DMS 273 (cell line): ENCODE measurements around the gene RAET1E.
"Not testable (repeated sequence)": the region's sequence is repeated elsewhere in the genome, so short reads cannot be mapped to it uniquely, and the experiment has no call there.

Experiments used
- DNase-seq: peaks from one replicate; lab custom pipeline; 2025; ENCODE audit not compliant: unreplicated experiment; lab: John Stamatoyannopoulos, UW

The RAET1E gene, protein sequence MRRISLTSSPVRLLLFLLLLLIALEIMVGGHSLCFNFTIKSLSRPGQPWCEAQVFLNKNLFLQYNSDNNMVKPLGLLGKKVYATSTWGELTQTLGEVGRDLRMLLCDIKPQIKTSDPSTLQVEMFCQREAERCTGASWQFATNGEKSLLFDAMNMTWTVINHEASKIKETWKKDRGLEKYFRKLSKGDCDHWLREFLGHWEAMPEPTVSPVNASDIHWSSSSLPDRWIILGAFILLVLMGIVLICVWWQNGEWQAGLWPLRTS

DNA sequence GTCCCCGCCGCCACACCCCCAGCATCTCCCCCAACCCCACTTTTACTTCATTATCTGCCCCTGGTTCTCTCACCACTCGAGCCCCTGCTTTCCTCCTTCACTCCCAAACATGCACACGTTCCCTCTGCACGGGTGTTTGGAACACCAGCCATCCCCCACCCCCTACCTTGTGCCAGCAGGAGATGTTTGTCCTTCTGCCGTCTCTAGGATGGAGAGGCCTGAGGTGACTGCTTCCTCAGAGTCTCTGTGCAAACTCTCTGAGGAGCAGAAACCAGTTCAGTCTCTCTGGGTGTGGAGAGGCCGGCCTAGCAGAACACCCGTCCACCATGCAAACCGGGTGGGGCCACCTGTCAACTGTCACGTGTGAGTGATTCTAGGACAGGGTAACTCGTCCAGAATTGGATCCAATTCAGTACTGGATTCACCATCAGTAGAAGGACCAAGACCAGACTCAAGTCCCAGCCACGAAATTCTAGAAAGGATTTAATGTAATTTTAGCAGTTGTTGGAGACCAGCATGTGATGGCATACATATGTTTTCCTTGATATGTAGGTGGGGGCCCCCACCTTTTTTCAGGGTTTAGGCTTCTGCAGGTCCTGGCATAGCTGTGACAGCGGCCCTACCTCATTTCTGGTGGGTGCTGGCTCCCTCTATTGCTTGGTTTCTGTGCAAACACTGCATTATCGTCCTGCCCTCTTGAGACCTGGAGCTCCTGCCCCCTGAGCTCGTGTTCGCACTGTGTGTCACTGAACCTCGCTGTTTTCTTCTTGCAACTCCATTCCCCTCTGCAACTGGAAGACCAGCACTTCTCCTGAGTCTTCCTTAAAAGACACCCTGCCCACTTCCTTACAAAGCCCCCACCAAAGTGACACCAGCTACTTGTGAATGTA is at the start of gene RAET1E:
RAET1E (minus strand) TSS at position 259 of the 890 bp plus-strand sequence. CDS start 7,212 bp downstream, outside the sequence.
- peak; percentile 18 for DNase-seq

DNA sequence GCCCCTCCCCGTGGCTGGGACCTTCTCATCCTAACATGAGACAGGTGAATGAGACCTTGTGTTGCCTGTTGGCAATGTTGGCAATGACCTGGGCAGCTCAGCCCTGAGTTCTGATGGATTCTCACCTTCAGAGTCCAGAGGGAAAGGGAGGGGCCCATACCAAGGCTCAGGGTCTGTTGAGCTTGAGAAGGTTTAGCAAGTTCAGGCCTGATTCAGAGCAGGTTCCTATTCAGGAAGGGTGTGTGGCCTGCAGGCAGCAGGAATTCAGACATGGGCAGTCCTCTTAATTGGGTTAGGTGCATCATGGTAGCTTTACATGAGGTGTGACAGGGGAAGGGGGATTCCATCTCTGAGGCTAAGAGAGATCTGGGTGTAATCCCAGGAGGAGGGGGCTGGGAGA is 49.6 kb upstream of the RAET1E start:
- not testable (repeated sequence) for DNase-seq

DNA sequence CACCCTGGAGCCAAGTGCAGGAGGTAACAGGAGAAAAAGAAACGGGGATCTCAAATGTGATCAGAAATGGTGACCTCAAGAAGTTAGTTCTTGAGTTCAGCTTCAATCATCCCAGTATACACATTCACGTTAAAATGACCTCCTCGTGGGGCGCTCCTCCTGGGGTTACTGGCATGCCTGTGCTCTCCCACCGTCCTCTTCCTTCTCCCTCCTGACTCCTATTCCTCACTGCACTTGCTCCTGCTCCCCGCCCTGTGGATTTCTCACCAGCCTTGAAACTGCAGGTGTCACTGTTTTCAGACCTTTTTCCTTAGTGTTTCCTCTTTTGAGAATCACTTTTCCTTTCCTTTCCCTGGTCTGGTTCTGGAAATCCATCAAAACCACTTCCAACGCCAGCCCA is 48.7 kb upstream of the RAET1E start:
- DNase-seq: not testable (repeated sequence)

DNA sequence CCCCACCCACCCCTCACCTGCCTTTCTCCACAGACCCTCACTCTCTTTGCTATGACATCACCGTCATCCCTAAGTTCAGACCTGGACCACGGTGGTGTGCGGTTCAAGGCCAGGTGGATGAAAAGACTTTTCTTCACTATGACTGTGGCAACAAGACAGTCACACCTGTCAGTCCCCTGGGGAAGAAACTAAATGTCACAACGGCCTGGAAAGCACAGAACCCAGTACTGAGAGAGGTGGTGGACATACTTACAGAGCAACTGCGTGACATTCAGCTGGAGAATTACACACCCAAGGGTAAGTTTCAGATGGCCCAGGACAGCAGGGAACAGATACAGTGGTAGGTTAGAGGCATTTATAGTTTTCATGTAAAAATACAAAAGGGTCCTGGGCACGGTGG is 47.4 kb upstream of the RAET1E start:
- not testable (repeated sequence) for DNase-seq

DNA sequence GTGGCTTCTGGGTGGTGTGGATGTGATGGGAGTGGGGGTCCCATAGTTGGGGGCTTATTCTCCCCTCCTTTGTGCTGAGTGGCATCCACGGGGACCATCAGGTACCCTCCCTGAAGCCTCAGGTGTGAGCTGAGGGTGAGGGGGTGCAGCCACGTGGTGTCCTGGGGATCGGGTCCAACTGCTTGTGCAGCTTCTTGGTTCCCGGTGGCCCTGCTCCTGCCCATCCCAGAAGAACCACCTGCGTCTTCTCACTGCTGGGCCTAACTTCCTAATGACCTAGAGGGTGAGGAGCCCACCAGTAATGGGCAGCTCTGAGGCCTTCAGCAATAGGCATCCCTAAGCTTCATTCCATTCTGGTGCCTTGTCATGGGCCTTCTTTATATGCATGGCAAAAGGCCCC is 45.4 kb upstream of the RAET1E start:
- not testable (repeated sequence) for DNase-seq

DNA sequence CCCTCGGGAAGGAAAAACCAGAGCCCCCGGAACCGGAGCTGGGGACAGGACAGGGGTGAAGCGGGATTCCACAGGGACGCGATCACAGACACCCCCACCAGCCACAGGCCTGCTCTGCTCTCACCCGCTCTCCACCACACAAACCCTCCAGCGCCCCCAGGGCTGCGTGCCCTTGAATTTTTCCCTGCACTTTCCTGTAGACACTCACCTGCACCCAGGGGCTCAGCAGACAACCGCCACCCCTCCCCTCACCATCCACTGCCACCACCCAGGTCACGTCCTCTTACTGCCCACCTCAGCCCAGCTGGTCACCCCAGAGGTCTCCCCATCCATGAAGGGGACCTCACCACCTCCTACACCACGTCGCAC is 44.5 kb upstream of the RAET1E start:
- DNase-seq: no peak

DNA sequence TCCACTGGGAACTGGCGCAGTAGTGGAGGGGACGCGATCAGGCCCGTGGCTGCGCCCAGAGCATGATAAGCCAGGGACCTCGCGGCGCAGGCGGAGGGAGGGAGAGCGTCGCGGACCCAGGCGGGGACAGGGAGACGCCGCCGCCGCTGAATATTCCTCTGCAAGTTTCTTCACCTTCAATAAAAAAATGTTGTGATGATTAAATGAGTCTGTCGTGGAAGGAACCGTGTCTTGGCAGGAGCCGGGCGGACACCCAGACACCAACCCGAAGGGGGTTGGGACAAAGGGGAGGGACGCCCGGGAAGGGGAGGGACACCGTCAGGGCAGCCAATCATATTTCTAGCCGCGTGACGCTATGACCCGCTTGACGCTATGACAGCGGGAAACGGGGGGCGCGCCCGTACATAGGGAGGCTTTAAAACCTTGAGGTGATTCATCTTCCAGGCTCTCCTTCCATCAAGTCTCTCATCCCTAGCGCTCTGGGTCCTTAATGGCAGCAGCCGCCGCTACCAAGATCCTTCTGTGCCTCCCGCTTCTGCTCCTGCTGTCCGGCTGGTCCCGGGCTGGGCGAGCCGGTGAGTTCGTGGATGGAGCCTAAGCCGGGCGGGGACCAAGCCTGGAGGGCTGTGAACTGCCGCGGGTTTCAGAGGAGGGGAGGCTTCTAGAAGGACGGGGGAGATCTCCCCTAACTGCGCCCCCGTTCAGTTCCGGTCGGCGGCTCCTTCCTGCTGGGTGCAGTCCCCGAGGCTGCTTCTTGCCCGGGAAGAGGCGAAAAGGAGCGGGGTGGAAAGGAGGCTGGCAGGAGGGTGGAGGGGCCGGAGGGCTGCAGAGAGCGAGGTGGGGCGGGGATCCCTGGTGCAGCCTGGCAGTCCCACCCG is 43.9 kb upstream of the RAET1E start, which contains the start of gene ULBP2:
ULBP2 (plus strand) TSS at position 432 of the 878 bp plus-strand sequence; CDS start at position 491, 59 bp downstream.
- peak; percentile 92 for DNase-seq

DNA sequence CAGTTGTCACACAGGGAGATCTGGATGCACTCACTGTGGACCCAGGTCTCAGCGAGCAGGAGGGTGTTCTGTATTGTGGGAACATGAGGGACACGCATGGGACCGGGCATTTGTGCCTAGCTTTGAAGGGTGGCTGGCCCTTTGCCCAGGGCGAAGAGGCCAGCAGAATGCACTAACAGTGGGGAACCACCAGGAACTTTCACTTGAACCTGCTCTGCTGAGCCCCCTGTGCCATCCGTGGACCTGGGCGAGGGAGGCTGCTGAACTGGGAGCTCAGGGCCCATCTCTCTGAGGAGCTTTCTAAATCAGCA is 42.7 kb upstream of the RAET1E start:
- peak; percentile 16 for DNase-seq

DNA sequence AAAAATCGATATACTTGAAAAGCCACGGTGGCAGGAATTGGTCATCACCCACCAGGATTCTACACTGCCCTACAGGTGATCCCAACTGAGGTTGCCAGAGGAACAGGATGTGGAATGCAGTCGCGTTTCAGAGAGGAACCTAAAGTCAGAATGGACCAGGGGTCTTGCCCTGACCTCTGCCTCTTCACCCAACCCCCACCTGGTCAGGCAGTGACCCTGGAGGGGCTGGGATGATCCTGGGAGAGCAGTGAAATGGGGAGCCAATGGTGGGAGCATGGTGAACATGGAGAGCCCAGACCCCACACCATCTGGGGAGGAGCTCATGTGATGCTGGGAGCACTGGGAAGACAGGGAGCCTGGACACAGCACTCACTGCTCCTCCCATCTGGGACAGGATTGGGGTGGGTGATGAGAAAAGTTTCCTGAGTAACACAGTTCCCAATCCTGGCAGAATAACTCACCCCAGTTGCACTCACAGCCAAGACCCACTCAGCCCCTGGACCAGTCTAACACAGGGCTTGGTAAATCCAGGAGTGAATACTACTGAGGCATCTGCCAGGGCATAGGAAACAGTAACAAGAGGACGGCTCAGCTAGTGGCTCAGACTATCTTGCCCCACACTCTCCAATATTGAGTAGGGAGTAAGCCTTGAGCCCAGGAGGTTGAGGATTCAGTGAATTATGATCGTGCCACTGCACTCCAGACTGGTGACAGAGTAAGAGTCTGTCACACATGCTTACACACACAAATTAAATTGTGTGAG is 42.2 kb upstream of the RAET1E start:
- no peak for DNase-seq

DNA sequence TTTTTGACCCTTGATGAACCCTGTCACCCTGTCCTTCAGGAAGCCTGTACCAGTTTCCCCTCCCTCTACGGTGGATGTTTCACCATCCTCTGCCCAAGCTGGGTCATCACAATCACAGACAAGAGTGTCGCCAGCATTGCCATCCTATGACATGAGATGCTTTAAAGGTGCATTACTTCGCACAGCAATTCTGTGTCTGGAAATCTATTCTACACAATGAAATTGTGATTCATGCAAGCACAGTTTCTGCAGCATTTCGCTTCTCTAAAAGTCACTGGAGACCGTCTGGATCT is 41.4 kb upstream of the RAET1E start:
- DNase-seq: no peak

DNA sequence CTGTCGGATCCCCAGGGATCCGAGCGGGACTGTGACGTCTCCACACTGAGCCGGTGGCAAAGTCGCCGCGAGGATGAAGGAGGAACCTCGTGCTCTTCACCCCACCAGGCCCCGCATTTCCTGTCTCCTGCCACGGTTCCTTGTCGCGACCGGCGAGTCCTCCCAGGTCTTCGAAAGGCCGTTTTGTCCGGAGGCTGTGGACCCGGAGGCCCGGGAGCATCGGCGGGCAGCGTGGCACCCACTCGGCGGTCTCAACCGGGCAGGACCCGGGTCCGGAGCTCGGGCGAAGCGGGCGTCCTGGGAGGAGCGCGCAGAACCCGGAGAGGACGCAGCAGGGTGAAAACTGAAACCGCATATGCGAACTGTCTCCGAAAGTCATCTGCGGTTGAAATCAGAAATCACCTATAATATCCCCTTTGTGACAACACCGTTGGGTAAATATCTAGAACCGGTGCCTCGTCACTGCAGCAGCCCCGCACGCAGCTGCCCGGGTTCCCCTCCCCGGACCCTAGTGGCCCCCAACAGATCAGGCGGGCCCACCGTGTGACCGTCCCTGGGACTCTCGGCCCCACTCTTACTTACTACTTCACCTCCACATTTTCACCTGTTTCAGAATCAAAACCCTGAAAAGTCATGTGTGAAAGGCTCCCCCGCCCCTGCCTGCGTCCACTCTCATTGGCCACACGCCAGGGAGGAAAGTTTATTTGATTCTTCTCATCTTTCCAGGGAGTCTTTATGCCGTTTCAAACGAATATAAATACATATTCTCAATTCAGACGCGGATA is 40.9 kb upstream of the RAET1E start:
- DNase-seq: peak; percentile 54

DNA sequence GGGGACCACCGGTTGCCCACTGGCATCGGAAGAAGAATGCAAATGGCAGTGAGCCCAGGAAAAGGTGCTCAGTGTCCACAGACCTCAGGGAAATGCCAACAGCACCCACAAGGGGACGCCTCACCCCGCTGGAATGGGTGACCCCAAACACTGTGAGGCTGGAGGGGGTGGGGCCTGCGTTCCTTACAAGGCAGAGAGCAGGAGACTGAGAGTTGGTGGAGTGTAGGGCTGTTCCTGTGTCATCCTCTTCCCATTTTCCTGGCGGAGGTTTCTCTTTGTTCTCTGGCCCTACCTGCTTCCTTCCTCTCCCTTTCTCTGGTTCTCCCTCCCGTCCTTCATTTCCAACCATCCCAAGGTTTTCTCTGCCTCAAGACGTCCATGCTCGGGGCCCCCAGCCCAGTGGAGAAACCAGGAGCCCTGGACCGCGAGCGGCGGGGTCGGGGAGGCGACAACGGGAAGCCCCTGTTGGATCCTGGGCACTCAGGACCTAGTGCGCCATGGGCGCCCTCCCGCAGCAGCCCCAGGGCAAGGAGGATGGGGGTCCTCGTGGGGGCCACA is 40.2 kb upstream of the RAET1E start:
- DNase-seq: not testable (repeated sequence)

DNA sequence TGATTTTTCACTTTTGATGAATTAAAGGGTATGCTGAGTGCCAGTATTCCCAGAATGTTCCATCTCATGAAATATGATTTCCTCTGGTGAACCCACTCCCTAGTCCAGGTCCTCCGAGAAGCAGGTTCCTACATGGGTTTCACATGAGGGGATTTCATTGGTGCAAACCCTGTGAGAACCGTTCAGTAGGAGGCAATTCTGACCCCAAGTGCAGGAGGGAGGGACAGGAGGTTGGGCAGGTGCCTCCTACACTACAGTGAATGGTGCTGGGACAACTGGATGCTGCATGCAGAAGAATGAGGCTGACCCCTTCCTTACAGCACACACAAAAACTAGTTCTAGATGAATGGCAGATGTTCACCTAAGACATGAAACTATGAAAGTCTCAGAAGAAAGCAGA is 38.8 kb upstream of the RAET1E start:
- DNase-seq: no peak

DNA sequence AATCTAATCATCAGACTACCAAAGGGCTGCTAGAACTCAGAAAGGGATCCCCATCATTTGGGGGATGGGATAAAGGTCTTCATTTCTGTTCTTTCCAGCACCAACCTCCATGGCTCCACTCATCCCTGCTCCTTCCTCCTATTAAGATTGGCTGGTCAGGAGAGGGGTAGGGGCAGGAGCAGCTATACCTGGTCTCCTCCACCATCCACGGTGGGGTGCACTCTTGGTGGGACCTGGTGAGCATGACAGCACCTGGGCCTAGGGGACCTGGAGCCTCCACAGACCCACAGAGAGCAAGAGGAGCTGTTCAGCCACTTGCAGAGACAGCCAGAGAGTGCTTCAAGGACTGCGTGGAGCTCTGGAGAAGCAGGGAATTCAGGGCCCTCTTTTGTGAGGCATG is 37.8 kb upstream of the RAET1E start:
- DNase-seq: no peak

DNA sequence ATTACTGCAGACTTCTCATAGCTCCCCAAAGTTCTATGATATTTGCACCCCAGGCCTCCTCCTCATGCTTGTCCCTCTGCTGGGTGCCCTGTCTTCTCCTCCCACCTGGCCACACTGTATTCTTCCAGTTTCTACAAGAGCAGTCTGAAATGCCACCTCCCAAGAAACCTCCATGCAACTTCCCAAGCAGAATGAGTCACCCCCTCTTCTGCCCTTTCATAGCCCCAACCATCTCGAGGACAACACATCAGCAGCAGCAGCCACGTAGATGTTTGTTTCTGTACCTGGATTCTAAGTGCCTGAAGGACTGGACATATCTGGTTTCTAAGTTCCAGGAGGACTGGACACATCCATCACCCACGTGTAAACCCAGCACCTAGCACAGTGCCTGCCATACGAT is 37.3 kb upstream of the RAET1E start:
- DNase-seq: no peak

DNA sequence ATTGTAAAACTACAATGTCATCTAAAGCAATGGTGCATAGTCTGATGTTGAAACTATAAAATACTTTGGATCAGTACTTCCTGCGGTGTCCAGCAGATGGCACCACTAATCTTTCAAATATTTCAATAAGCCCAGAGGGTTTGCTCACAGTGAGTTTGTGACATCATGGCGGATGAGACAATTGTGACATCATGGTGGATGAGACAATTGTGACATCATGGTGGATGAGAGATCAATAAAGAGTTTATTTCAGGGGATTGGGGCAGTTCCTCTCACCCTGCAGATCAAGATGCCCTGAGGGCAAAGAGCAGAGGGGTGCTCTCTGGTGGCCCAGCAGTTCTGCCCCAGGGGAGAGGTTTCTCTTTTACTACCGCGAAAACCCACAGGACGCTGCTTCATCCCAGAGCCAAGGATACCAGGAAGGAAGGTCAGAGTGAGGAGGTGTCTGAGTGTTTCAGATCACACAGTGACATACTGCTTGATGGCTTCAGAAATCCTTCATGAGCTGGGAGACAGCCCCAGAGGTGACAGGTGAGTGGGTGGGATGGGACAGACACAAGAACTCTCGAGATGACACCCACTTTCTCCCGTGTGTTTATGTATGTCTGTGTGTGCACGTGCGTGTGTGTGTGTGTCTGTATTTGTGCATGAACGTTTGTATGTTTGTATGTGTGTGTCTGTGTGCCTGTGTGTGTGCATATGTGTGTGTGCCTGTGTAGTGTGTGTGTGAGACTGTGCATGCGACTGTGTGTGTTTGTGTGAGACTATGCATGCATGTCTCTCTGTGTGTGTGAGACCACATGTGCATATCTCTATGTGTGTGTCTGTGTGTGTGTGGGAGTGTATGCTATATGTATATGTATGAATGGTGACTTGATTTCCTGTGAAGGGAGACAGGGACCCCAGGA is 36.6 kb upstream of the RAET1E start:
- peak; percentile 88 for DNase-seq

DNA sequence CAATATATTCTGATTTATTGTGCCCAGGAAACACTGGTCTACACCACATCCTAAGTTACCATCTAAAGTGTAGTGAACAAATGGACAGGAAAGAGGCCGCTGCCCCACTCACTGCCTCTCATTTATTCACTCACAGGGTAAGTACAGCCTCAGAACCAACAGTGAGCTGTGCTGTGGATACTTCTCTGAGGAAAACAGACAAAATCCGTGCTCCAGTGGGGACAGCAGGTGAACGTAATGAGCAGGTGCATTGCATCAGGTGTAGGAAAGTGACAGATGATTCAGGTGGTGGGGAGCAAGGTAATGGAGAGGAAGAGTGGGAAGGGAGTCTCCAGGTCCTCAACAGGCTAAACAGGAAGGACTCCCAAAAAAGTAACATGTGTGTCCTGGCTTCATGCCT is 35.5 kb upstream of the RAET1E start:
- no peak for DNase-seq

DNA sequence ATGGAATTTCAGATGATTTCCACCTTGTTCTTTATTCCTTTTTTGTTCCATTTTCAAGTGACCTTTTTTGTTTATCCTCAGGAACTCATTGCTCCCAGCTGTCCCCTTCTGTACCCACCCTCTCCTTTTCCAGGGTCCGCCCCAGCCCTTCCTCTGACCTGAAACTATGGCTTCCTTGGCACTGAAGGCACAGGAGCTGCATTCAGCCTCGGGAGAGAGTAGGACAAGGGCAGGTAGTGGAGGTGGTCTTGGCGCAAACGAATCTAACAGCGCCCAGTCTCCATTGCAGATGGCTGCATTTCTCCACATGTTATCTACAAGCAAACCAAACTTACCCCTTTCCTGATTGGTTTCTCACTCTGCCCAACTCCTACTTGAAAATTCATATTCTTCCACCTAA is 35.1 kb upstream of the RAET1E start:
- no peak for DNase-seq

DNA sequence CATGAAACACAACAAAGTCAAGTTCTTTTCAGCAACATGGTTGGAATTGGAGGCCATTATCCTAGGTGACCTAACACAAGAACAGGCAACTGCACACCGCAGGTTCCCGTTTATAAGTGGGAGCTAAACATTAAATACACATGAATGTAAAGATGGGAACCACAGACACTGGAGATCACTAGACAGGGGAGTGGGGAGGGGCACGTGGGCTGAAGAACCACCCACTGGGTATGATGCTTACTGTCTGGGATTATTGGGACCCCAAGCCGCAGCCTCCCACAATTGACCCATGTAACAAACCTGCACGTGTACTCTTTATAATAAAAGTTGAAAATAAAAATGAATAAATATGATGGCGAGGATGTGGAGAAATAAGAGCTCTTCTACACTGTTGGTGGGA is 33.6 kb upstream of the RAET1E start:
- no peak for DNase-seq
